ENCODE results near the gene PUDP.

GRCh38 chrX:7158468-7158990 lies 10.6 kb upstream of the PUDP start:
- TF ChIP-seq CTCF (IDR thresholded peaks at IDR 0.05 in 2 of 3, conservative IDR thresholded peaks at IDR 0.05 in 1 of 3; ENCODE audit: borderline replicate concordance in 1 of 3, insufficient read depth in 1 of 3, low read depth in 2 of 3, low read length in 2 of 3) (no peak), RAD21 (IDR thresholded peaks at IDR 0.05; ENCODE audit: low read depth) (no peak)

All from HCT116 (cell line).